Midbrain (tissue), 1 donor: ENCODE results near the gene EHBP1.

Experiments
- DNase-seq: peaks from one replicate; lab custom pipeline; 2025; lab: John Stamatoyannopoulos, UW

EHBP1 gene

DNA sequence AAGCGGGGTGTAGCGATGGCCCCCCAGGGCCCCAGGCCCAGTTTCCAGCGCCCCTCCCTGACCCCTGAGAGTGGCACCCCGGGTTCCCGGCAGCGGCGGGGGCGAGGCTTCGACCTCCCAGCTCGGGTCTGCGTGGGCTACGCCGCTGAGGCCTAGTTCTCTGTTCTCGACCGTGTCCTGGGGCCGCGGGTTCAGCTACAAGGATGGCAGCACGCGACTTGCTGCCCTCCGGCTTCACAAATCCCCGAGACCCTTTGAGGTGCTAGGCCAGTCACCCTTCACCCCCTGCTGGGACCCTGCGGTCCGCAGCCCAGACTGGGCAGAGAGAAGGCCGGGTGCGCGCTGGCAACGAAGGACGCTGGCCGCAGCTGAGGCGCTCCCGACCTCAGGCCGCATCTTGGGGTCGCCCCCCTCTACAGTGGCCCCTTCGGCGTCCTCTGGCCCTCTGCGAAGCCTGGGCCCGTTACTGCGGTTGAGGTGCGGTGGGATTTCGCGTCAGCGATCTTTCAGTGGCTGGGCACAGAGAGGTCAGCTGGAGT, 346.4 kb downstream of the EHBP1 start:
- no peak for DNase-seq

DNA sequence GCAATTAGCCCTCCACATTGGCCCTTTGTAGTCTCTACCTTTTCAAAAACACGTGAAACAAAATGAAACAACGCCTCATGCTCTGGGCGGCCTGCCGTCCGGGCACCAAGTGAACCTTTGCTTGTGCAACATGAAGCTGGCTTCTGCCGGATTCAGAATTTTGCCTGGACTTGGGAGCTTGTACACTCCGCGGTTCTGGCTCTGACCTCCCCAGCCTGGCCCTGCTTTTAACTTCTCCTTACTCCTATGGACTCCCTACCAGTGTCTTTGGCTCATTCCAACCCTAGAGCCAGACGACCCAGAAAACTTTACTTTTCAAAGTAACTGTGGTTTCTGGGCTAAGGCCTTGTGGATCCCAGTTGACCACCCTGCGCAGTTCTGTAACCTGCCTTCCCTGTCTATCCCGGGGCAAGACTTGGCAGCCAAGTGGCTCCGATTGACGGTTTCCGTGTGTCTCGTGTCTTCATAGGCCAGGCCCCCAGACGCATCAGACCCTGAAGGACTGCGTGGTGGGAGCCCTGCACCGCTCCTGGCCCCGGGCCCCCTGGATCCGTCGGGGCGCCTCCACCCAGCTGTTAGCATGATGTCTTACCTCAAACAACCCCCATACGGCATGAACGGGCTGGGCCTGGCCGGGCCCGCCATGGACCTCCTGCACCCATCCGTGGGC, 347.0 kb downstream of the EHBP1 start:
- DNase-seq: no peak

DNA sequence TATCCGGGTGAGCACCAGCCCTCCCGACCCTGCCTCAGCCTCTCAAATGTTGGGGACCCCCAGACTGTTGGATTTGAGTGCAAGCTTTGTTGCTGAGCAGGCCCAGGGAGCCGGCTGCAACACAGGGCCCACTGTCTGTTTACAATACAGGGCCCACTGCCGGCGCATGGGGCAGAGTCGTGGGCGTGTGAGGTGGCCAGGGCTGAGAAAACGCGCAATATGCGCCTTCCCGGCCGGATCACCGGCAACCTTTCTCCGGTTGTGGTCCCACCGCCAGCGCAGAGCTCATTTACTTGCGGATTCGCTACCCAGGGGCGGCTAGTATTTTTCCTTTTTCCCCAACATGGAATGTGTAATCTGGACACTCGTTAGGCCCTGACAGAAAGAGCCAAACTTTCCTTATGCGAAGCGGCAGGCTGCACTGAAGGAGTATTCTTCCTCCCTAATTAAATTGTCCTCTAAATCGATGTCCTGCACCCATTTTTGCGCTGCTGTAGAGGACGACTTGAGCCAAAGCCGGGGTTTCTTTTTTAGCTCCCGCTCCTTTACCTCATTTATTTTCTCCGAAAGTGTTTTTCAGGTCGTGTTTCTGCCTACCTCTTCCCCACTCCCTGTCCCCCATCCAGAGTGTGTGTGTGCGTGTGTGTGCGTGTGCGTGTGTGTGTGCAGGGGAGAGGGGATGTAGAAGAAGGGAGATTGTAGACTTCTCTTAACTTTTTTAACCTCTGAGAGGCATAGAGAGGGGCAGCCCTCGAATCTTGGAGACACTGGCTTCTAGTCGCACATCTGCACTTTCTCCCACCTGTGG, 347.8 kb downstream of the EHBP1 start:
- DNase-seq: no peak

DNA sequence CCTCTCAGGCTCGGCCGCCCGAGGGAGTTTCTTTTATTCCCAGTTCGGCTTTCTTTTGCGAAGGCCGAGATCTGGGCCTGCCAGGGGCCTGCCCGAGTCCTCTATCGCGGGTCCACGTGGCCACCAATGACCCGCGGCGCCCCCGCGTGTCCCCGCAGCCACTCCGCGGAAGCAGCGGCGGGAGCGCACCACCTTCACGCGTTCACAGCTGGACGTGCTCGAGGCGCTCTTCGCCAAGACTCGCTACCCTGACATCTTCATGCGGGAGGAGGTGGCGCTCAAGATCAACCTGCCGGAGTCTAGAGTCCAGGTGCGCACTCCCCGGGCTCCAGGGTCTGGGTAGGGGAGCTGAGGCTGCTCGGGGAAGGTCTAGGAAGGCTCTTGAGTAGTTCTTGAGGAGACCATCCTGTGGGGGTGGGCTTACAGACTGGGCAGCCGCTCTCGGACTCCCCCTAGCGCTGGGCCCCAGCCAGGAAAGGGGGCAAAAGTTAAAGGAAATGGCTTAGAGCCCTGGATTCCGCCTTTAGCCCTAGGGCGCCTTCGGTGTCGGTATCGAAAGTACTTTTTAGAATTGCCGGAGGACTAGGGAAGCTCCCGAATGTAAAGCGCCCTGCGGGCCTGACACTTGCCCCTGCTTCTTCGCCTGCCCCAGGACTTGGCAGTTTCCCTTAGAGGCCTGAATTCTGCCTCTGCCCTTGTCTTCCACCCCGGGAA, 348.5 kb downstream of the EHBP1 start:
- no peak for DNase-seq

DNA sequence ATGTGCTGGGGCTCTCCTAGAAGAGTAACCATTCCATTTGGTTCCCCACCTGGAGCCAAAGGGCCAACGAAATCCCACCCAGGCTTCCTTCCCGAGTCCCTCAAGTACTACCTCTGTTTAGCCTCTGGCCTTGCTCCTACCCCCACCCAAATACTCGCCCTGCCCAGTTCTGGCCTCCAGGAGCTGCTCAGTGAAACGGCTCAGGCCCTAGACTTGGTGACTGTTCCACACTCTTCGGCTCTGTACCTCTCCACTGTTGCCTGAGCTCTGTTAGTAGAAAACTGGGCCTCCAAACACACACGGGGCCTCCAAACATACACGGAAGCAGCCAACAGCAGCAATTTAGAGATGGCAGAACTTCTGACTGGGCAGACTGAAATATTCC, 349.3 kb downstream of the EHBP1 start:
- no peak for DNase-seq

DNA sequence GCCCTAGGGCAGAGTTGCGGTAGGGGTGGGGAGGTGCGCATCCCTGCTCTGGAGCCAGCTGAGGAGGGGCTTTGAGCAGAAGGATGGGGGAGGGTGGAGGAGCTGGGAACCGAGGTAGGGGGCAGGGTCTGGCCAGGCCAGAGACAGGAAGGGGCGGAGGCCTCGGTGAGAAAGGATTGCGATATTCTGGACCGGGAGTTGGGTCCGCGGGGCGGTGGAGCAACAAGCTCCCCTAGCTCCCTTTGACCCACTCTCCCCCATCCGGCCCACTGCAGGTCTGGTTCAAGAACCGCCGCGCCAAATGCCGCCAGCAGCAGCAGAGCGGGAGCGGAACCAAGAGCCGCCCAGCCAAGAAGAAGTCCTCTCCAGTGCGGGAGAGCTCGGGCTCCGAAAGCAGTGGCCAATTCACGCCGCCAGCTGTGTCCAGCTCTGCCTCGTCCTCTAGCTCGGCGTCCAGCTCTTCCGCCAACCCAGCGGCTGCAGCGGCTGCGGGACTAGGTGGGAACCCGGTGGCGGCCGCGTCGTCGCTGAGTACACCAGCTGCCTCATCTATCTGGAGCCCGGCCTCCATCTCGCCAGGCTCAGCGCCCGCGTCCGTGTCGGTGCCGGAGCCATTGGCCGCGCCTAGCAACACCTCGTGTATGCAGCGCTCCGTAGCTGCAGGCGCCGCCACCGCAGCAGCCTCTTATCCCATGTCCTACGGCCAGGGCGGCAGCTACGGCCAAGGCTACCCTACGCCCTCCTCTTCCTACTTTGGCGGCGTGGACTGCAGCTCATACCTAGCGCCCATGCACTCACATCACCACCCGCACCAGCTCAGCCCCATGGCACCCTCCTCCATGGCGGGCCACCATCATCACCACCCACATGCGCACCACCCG, 350.0 kb downstream of the EHBP1 start:
- DNase-seq: no peak

DNA sequence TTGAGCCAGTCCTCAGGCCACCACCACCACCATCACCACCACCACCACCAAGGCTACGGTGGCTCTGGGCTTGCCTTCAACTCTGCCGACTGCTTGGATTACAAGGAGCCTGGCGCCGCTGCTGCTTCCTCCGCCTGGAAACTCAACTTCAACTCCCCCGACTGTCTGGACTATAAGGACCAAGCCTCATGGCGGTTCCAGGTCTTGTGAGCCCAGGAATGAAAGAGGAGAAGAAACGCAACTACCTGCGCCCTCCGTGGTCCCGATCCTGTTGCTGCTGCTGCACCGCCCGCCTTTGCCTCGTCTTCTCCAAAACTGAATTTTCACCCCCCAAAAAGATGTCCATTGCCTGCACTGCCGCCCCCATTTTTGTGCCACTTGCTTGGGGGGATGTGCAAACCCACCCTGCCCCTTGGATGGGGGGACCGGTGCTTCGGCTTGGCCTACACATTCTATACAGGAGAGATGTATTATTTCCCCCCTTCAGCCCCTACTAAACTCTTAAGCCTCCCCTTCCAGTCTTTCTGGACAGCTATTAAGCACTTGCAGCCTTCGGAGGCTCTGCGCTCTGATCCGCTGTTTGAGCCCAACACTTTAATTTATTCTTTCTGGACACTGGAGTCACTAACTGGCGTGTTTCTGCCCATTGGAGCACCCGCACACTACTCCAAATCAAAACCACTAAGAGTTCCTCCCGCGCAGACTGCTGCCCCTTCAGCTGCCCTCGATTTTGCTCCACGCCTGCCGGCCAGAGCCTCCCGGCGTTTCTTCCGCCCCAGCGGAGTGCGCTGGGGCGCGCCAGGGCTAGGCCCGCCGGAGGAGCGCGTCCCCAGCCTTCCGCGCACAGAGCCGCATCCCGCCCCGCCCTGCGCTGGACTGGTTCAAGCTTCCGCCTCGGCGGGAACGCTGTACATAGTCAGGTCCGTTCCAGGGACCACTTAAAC, 350.9 kb downstream of the EHBP1 start:
- no peak for DNase-seq

DNA sequence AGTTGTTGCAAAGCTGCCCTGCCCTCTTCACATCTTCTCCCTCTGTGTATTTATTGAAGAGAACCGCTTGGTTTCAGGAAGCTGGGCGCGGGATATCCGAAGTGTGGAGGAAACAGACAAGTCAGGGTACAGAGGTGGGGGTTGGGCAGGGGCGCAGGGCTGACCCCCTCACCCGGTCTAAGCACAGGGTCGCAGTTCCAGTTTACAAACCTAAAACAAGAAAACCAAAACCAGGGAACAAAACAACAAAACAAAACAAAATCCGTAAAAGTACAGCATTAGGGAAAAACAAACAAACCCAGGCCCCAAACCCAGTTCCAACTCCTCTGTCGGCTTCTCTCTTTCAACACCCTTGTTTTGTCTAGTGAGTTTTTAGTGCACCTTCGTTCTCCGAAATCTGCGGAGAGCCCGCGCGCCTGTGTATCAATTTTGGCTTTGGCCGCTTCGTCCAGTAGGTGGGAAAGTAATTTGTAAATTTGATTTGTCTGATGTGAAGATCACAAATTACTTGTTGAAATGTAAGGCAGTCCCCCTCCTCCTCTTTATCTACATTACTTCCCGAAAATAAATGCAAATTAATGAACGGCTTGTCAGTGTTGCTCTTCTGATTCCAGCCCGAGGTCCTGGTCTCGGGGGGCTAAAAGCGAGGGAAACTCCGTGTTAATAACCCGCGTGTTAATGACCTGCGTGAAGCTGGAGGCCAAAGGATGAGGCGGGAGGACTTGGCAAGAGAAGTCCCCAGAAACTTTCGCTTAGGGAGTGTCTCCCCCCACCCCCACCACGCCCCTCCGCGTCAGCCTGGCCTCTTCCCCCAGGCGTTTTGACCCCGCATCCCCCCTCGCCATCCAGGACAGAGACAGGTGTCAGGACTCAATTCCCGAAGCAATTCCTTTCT, 352.0 kb downstream of the EHBP1 start:
- DNase-seq: no peak

DNA sequence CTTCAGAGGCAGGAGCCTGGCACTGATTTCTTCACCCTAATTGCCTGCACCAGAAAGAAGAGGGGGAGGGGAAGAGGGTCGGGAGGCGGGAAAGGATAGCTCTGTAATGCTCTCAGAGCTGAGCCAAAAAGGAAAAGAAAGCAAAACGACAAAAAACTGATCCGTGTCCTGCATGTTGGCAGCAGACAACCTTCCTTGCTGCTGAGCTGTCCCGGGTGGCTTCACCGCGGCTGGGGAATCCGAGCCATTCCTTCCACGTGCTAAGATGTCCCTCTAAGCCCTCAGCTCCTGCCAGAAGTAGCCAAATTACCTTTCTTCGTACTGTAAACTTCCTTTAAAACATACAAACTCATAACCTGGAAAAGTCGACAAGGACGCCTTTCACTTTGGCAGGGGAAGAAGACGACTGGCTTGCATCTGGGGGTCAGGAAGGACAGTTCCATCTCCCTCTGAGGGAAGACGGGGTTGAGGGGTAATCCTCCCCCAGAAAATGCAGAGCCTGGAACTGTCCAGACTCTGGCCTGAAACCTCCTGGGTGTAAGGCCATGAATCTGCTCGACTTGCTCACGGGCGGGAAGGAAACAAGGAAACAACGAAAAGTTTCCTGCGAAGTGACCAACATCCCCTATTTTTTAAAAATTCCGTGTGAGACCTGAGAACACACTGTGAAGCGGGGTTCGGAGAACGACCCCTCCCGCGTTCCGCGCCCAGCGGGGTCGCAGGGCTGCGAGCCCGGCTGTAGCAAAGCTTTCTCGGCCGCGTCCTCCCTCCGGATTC, 352.8 kb downstream of the EHBP1 start:
- no peak for DNase-seq

DNA sequence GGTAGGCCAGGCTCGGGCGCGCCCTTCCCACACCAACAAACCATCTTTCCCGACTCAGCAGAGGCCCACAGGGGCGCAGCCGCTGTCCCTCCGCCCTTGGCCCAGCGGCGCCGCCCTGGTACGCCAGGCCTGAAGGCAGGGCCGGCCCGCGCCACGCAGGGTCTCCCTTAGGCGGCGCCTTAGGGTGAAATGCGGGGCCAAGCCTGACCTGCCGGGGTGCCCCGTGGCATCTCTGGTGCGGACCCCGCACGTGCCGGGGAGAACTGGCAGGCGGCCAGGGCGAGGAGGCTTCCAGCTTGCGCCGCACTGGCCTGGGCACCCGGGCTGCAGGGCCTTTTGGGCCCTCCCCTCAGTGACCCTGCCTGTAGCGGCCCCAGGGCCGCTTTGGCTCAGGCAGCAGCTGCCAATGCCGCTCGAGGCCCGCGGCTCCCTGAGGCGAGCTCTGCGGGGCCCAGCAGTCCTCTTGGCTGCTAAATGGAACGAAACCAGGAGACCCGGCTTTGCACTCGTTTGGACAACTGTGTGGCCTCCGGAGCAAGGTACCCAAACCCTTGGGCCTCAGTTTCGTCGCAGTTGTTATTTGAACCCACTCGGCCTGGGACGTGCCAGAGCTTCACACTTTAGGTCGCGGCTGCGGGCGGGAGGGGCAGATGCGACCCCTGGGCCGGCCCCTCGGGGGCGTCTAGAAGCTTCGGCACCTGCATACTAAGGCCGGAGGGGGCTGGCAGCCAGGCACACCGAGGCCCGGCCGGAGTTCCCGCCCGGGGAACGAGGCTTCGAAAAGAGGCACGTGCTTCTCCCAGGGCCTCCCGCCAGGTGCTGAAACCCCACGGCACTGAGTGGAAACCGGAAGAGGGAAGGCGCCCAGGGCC, 353.6 kb downstream of the EHBP1 start:
- DNase-seq: no peak

DNA sequence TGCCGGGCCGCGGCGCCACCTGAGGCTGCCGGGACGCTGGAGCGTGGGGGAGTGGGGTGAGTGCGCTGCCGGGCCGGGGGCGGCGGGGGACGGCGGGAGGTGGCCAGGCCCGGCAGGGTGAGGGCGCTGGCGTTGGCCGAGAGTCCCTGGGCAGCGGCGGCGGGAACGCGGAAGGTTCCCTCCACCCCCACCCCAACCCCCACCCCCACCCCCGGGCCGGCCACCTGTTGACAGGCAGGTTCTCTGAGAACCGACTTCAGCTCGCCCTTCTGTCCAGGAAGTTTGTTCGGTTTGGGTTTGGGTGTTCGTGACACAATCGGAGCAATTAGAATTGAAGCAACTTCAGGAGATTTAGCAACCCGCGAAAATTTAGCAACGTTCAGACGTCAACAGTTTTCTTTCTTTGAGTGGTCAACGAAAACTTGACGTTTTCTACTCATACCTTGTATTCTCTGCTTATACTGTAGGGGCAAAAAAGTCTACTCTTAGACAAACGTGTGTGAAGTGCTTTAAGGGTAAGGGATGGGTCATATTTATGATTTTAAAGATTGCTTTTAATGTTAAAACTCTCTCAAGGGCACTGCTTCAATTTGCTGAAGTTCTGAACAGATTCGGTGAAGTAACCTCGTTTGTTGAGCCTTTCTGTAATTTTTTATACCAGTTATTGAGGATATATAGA, 354.4 kb downstream of the EHBP1 start:
- no peak for DNase-seq

DNA sequence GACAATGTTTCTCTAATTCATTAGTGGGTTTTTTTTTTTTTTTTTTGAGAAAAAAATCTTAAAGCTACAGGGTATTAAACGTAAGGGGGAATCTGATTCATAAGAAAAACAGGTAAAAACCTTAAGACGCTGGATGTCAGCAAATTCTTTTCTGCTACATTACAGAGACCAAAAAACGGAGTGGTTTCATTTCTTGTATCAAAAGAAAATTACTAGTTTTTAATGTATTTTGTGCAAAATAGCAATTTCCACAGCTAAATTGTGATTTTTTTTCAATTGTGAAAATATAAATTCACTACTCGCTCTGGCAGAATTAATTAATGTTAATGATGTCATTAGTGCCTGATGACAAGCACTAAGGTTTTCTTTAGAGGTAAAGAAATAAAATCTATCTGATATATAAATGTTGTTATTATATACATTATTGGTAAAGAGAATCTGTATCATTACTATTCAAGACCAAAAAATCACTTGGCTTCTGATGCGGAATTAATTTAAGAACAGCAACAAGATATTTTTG, 355.0 kb downstream of the EHBP1 start:
- DNase-seq: no peak

DNA sequence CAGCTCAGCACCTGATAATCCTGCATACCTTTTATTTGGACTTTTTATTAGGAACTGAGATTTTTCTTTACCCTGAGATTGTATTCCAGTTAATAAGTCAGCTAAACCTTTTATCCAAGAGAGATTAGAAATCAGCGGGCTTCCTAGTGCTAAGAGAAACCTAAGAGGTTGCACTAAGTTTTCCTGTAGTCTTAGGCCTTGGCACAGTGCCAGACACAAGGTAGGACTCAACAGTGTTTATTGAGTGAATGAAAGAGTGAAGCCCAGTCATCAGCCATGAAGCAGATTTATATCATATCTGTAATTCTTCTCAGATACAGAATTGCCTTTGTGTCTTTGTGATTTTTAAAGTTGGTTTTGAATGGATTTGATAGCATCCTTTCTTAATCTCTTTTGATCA, 358.7 kb downstream of the EHBP1 start:
- no peak for DNase-seq

DNA sequence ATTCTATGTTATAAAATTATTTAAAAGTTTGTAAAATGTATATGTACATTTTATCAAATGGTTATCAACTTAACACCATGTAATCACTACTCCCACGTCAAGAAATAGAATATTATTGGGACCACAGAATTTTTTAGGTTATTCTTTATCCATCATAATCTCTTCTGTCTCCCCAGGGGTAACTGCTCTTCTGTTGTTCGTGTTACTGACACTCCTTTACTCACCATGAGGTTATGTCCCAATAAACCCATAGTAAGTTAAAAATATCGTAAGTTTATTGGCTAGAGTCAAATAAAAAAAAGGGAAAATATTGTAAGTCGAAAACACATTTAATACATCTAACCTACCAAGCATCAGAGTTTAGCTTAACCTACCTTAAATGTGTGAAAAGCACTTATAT, 359.1 kb downstream of the EHBP1 start:
- no peak for DNase-seq

DNA sequence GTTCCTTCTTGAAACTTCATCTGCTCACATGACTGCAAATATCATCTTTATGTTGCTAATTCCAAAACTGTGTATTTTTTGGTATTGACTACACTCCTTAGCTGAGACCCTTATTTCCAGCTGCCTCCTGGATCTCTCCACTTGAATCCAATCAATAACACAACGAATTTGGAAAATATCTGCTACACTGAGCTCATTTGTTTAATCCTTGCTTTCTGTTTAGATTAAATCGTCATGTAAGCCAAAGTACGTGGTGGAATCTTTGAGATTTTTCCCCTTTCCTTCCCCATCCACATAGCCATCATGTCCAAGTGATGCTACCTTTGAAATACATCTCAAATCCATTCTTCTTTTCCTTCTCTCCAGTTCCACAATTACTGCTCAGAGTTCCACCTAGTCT, 360.8 kb downstream of the EHBP1 start:
- no peak for DNase-seq

DNA sequence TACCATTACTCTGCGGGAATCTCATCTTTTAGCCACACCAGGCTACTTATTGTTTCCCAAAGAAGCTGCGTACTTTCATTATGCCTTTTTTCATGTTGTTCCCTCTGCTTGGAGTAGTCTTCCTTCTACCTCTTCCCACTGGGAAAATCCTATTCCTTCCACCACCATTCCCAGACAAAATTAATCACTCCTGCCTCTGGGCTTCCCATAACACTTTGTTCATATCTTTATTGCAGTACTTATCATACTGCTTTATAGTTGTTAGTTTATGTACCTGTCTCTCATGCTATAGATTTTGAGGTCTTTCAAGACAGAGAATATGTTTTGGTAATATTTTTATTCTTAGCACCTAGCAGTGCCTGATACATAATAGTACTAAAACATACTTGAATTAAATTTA, 361.3 kb downstream of the EHBP1 start:
- no peak for DNase-seq

DNA sequence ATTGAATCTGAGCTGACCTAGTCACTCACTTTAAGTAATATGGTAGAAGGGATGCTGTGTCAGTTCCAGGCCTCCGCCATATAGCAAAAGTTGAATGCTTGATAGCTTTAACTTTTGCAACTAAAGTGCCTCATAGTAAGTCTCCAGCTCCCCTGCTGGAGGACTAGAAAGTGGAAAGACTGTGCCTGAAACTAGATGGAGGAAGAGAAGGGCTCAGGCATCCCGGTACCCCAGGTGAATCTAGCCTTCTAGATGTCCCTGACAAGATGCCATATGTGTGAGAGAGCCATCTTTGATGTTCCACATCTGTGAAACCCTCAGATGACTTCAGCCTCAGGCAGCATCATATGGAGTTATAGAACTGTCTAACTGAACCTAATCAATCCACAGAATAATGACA, 366.2 kb downstream of the EHBP1 start:
- no peak for DNase-seq
